ENCODE results near the gene SLC4A9.

SLC4A9 gene

GRCh38 chr5:140362311-140362710, 2.3 kb downstream of the SLC4A9 start:
- no peak for DNase-seq

DNA sequence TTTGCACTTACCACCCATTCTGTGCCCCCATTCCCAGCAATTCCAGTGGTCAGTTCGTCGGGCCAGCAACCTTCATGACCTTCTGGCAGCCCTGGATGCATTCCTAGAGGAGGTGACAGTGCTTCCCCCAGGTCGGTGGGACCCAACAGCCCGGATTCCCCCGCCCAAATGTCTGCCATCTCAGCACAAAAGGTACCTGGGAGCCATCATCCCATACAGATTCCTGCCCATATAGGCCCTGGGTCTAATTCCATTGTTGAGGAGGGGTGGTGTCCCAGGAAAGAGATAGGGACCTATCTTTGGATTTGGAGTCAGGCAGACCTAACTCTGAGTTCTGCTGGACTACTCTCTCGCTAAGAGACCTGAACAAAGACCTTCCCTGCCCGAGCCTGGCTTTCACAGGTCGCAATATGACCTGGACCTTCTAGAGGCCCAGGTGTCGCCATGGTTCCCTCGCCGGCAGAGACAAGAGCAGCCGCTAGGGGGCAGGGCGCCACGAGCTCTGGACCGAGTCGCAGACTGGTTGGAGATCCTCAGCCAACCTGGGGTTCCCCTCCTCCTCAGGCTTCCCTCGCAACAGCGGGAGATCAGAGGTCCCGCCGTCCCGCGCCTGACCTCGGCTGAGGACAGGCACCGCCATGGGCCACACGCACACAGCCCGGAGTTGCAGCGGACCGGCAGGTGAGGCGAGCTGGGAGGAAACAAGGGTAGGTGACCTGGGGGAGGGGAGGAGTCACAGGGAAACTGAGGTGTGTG, 3.1 kb downstream of the SLC4A9 start:
- DNase-seq = peak; percentile 66

DNA sequence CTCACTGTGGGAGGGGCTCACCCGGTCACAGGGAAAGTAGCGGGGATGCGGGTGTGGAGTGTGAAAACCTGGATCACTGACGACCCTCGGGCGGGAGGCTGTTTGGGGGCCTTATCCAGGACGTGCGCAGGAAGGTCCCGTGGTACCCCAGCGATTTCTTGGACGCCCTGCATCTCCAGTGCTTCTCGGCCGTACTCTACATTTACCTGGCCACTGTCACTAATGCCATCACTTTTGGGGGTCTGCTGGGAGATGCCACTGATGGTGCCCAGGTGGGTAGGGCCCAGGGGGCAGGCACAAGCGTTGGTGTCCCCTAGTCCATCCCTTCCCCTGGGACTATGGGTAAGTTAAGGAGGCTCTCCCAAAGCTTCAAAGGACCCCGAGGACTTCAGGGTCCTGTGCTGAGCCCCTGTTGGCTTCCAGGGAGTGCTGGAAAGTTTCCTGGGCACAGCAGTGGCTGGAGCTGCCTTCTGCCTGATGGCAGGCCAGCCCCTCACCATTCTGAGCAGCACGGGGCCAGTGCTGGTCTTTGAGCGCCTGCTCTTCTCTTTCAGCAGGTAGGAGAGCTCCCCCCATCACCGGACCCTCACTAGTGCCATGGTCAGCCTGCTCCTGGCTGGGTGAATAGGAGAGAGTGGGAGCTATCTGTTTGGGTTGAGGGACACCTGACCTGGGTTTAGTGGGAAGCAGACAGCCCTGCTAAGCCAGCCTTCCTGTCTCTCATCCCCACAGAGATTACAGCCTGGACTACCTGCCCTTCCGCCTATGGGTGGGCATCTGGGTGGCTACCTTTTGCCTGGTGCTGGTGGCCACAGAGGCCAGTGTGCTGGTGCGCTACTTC, 3.9 kb downstream of the SLC4A9 start:
- DNase-seq = no peak

DNA sequence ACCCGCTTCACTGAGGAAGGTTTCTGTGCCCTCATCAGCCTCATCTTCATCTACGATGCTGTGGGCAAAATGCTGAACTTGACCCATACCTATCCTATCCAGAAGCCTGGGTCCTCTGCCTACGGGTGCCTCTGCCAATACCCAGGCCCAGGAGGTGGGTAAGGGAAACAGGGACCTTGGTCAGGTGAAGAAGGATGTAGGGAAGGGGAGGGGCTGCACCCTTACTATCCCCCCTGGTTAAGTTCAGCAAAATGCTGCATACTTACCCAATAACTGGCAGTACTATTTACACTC, 4.4 kb downstream of the SLC4A9 start:
- DNase-seq = no peak

GRCh38 chr5:140365282-140365681, 5.3 kb downstream of the SLC4A9 start:
- no peak for DNase-seq

DNA sequence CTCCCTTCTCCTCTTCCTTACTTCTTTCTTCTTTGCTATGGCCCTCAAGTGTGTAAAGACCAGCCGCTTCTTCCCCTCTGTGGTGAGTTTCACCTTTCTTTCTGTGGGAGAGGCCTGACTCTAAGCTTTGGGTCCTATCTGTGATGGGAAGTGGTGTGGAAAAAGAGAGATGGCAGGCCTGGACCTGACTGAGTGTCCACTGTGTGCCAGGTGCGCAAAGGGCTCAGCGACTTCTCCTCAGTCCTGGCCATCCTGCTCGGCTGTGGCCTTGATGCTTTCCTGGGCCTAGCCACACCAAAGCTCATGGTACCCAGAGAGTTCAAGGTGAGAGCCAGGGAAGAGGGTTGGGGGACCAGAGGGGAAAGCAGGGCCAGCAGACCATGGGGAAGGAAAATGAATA, 5.9 kb downstream of the SLC4A9 start:
- no peak for DNase-seq

DNA sequence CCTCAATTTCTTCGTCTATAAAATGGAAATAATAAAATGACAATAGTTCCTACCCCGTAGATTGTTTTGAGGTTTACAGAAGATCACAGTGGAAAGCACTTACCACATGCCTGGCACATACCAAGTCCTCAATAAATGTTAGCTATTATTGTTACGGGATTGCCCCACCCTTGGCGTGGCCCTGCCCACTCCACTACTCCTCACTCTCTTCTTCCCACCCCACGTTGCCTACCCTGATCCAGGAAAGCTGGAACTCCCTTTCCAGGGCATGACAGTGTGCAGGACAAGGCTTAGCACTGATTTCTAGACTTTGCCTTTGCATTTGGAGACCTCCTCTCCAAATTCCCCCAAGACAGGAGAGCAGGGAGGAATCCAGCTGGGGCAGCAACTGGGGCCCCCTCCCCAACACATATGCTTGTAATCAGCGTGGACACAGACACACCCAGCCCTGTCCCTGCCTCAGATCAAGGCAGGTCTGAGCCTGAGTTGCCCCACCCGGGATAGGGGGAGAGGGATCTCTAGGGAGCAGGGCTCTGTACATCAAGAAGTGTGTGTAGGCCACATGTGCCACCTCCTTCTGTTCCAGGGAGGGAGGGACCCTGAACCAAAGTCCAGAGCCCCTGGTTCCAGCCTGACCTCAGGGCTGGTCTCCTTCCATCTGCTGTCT, 6.7 kb downstream of the SLC4A9 start:
- DNase-seq = no peak

- no peak for DNase-seq
Observed at GRCh38 chr5:140367256-140368013, 7.4 kb downstream of the SLC4A9 start.

DNA sequence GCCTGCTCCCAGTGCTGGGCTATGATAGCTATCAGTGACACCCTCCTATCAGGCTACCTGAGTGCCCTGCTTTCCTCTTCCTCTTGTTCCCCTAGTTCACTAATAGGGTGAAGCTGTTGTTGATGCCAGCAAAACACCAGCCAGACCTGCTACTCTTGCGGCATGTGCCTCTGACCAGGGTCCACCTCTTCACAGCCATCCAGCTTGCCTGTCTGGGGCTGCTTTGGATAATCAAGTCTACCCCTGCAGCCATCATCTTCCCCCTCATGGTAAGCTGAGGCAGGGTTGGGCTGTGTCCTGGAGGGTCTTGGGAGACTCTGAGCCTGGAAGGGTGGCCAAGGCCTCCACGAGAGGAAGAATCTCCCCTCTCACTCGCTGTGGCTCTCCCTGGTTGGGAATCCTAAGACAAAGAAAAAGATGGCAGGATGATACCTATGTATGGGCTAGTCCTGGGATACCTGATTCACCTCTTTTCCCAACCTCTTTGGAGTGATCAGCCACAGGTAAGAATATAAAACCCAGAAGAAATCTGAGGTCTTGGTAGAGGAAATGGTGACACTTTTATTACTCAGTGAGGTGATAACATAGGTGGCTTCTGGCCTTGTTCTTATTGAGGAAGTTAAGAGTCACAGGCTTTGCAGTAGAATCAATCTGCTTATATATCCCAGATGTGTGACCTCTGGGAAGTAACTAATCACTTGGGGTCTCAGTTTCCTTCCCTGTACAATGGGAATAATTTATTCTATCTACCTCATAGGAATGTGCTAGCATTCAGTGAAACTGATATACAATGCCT, 11.6 kb downstream of the SLC4A9 start:
- no peak for DNase-seq

- DNase-seq = peak; percentile 44
Observed at GRCh38 chr5:140372971-140373487, 13.0 kb downstream of the SLC4A9 start.

DNA sequence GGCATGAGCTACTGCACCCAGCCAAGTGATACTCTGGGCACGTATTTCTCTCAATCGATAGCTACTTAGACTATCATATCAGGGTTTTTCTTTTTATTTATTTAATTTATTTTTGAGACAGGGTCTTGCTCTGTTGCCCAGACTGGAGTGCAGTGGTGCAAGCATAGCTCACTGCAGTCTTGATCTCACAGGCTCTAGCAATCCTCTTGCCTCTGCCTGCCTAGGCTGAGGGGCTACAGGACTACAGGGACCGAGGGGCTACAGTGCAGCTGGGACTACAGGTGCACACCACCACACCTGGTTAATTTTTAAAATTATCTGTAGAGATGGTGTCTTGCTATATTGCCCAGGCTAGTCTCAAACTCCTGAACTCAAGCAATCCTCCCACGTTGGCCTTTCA, 21.4 kb downstream of the SLC4A9 start:
- no peak for DNase-seq

- no peak for DNase-seq
Observed at GRCh38 chr5:140381972-140382371, 22.0 kb downstream of the SLC4A9 start.

GRCh38 chr5:140382866-140383265, 22.9 kb downstream of the SLC4A9 start:
- no peak for DNase-seq

- DNase-seq = no peak
Observed at GRCh38 chr5:140383300-140383699, 23.3 kb downstream of the SLC4A9 start.

GRCh38 chr5:140388052-140388451, 28.1 kb downstream of the SLC4A9 start:
- DNase-seq = no peak

- DNase-seq = no peak
Observed at GRCh38 chr5:140391312-140391711, 31.3 kb downstream of the SLC4A9 start.

GRCh38 chr5:140391732-140392131, 31.7 kb downstream of the SLC4A9 start:
- no peak for DNase-seq

DNA sequence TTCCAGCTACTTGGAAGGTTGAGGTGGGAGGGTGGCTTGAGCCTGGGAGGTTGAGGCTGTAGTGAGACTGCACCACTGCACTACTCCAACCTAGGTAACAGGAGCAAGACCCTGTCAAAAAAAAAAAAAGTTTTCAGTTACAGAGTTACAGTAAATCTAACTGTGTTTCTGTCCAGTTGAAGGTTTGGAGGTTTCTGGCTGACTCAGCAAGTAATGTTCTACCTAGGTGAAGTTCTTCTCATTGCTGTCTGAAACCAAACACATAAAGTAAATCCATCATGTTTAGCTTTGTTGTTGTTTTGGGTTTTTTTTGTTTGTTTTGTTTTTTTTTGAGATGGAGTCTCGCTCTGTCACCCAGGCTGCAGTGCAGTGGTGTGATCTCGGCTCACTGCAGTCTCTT, 33.7 kb downstream of the SLC4A9 start:
- DNase-seq = no peak

DNA sequence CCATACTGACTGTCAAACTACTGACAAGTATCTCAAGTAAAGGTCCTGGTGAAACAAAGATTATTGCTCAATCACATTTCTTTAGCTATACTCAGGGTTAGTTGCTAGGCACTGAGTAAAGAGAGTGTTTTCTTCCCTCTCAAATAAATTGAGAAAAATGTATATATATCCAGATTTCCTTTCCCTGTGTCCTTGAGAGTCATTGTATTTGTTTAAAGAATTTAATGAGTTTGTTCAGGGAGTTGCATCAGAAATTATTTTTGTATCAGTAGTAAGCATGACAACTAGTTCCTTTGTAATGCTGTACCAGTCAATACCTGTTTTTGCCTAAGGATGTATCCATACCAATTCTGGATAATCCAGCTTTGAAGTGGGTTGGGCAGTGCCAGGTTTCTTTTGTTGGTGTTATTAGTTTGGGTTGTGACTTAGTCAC, 38.4 kb downstream of the SLC4A9 start:
- DNase-seq = no peak

- no peak for DNase-seq
Observed at GRCh38 chr5:140399979-140400729, 40.2 kb downstream of the SLC4A9 start.

Data from right kidney (tissue), 1 donor.